HG02642 (cell line): ENCODE data around the gene CDC42EP2.

Experiments used
- ATAC-seq: cut with Tn5 transposase; IDR thresholded peaks from one replicate; pipeline ENCODE4 v1.9.1; 2021; ENCODE audit warnings: mild to moderate bottlenecking; ENCODE audit not compliant: unreplicated experiment, poor library complexity

Gene CDC42EP2

GRCh38 chr11:65355013-65355775 lies 40.5 kb downstream of the CDC42EP2 start:
- ATAC-seq = peak; percentile 31

GRCh38 chr11:65355776-65356393 lies 41.2 kb downstream of the CDC42EP2 start:
- ATAC-seq = no peak

- no peak for ATAC-seq
These were observed 41.8 kb downstream of the CDC42EP2 start for GRCh38 chr11:65356394-65356972.

GRCh38 chr11:65357856-65358356 lies 43.2 kb downstream of the CDC42EP2 start:
- no peak for ATAC-seq

- ATAC-seq = no peak
These were observed 47.8 kb downstream of the CDC42EP2 start for GRCh38 chr11:65362320-65362931.

- no peak for ATAC-seq
These were observed 48.3 kb downstream of the CDC42EP2 start for GRCh38 chr11:65362966-65363365.

- ATAC-seq = no peak
These were observed 49.1 kb downstream of the CDC42EP2 start for GRCh38 chr11:65363770-65364169.

GRCh38 chr11:65366340-65366773 lies 51.7 kb downstream of the CDC42EP2 start:
- no peak for ATAC-seq

- ATAC-seq = no peak
These were observed 56.0 kb downstream of the CDC42EP2 start for GRCh38 chr11:65370659-65371049.
